Brain microvascular endothelial cell (primary cell): ENCODE results near the gene RDH8.

ENCODE experiments used
- DNase-seq: peaks from one replicate; pipeline ENCODE4 v3.0.0-alpha.2; 2020
- H3K27ac ChIP-seq: fragments of 250-450 bp; sonication (Bioruptor Pico); 2 replicates; pipeline ENCODE4 v1.5.1; 2020; ENCODE audit warnings: mild to moderate bottlenecking, moderate library complexity
- H3K27me3 ChIP-seq: fragments of 250-450 bp; sonication (Bioruptor Pico); replicated peaks from 2 replicates; pipeline ENCODE4 v1.5.1; 2020; ENCODE audit warnings: mild to moderate bottlenecking
- H3K36me3 ChIP-seq: fragments of 250-450 bp; sonication (Bioruptor Pico); replicated peaks from 2 replicates; pipeline ENCODE4 v1.5.1; 2020; ENCODE audit warnings: mild to moderate bottlenecking
- H3K4me3 ChIP-seq: 2 replicates; pipeline ENCODE4 v1.5.1; 2011; ENCODE audit warnings: low read depth, mild to moderate bottlenecking, control low read depth, low read length, moderate library complexity
- CTCF ChIP-seq: IDR thresholded peaks from 2 replicates; pipeline ENCODE4 v1.5.1; 2011; ENCODE audit warnings: low read depth, mild to moderate bottlenecking, moderate library complexity, low read length, control low read depth, inconsistent platforms; ENCODE audit errors: missing control alignments
- in situ Hi-C: cut with HindIII; loops from 2 replicates; pipeline ENCODE4 v1.10.0; 2017; ENCODE audit warnings: low sequenced_read_pairs, low pct_ligation_motif_present

RDH8 gene

GRCh38 chr19:10061717-10062310 is 48.5 kb downstream of the RDH8 start:
- Histone ChIP-seq H3K27me3 (no peaks in the 10 kb centered on the region), H3K4me3 (no peak overlapping the region), H3K36me3 (no peaks in the 10 kb centered on the region), H3K27ac (no peak overlapping the region)
- peak; percentile 3 for DNase-seq
- TF ChIP-seq CTCF = no peak
- in situ Hi-C loops = no loop called here

GRCh38 chr19:10068205-10068604 is 54.9 kb downstream of the RDH8 start:
- no peak for DNase-seq
- Histone ChIP-seq H3K27me3 (no peaks in the 10 kb centered on the region), H3K27ac (no peak overlapping the region), H3K36me3 (no peaks in the 10 kb centered on the region), H3K4me3 (no peak overlapping the region)
- in situ Hi-C loops = no loop called here
- no peak for TF ChIP-seq CTCF

GRCh38 chr19:10069046-10069445 is 55.8 kb downstream of the RDH8 start:
- no peak for TF ChIP-seq CTCF
- Histone ChIP-seq H3K27me3 (no peaks in the 10 kb centered on the region), H3K27ac (no peak overlapping the region), H3K4me3 (no peak overlapping the region), H3K36me3 (no peaks in the 10 kb centered on the region)
- DNase-seq = no peak
- in situ Hi-C loops = no loop called here

- Histone ChIP-seq H3K36me3 (no peaks in the 10 kb centered on the region), H3K4me3 (no peak overlapping the region), H3K27ac (no peak overlapping the region), H3K27me3 (no peaks in the 10 kb centered on the region)
- DNase-seq = no peak
- no peak for TF ChIP-seq CTCF
- in situ Hi-C loops = no loop called here
Observed at GRCh38 chr19:10070730-10071446, 57.6 kb downstream of the RDH8 start.
